B cell (primary cell): Measurements from ENCODE around the gene B4GALNT3. TPM values are rescaled to one million over a fixed set of nuclear protein-coding genes. Genes with fewer than 3 reads are reported as not detected.

Source experiments
- ATAC-seq: fragments of 200-7000 bp; cut with Tn5 transposase; one replicate; pipeline ENCODE4 v1.10.0; 2021; ENCODE audit warnings: low read depth, mild to moderate bottlenecking, moderate number of reproducible peaks, moderate library complexity
- CTCF ChIA-PET: fragments of 350-600 bp; sonication (Branson Sonifier 250); formaldehyde crosslinking; loops from one replicate; lab custom pipeline; 2021; ENCODE audit warnings: antibody characterized with exemption, inconsistent platforms; lab: Charles Lee
- POLR2A ChIA-PET: fragments of 350-600 bp; sonication (Branson Sonifier 250); formaldehyde crosslinking; loops from one replicate; lab custom pipeline; 2021; ENCODE audit warnings: antibody characterized with exemption; lab: Charles Lee
- DNase-seq: peaks from one replicate; pipeline ENCODE4 v3.0.0; 2013
- H2AFZ ChIP-seq: 2 replicates; pipeline ENCODE4 v1.6.1; 2012; ENCODE audit warnings: mild to moderate bottlenecking, low read depth, low read length; ENCODE audit not compliant: insufficient read depth, poor library complexity, severe bottlenecking
- H3K27ac ChIP-seq, 2 donors: 1 replicate in 1 of 2; 2 replicates in 1 of 2; pipeline ENCODE4 v1.5.1; 2012 to 2013; ENCODE audit warnings: low read length in 2 of 2, mild to moderate bottlenecking in 2 of 2, moderate library complexity in 1 of 2
- H3K27me3 ChIP-seq, 4 experiments: fragments of 200-600 bp in 1 of 4; sonication (generic) in 1 of 4; replicated peaks in 1 of 4; 1 replicate in 2 of 4; 2 replicates in 2 of 4; pipeline versions ENCODE4 v1.6.1 to v1.7.0; 2013 to 2016; ENCODE audit warnings: low read length in 3 of 4, mild to moderate bottlenecking in 2 of 4, mixed read lengths in 1 of 4, moderate library complexity in 1 of 4; ENCODE audit not compliant: insufficient read depth in 4 of 4, control insufficient read depth in 3 of 4; ENCODE audit errors: control extremely low read depth in 1 of 4
- H3K36me3 ChIP-seq, 2 experiments: replicated peaks in 1 of 2; 1 replicate in 1 of 2; 2 replicates in 1 of 2; pipeline versions ENCODE4 v1.6.1 to v1.7.1; 2013; ENCODE audit warnings: low read length in 1 of 2; ENCODE audit not compliant: insufficient read depth in 2 of 2, control insufficient read depth in 1 of 2; ENCODE audit errors: control extremely low read depth in 1 of 2, extremely low read depth in 1 of 2
- H3K4me1 ChIP-seq, 2 donors: fragments of 200-600 bp in 1 of 2; sonication (generic) in 1 of 2; 1 replicate in 1 of 2; 2 replicates in 1 of 2; pipeline versions ENCODE4 v1.5.1 to v1.6.1; 2013 to 2017; ENCODE audit warnings: low read length in 2 of 2; ENCODE audit not compliant: control insufficient read depth in 2 of 2, insufficient read depth in 2 of 2
- H3K4me2 ChIP-seq: replicated peaks from 2 replicates; pipeline ENCODE3; 2012; ENCODE audit warnings: mild to moderate bottlenecking, low read depth, low read length; ENCODE audit not compliant: poor library complexity, severe bottlenecking
- H3K4me3 ChIP-seq, 5 experiments: fragments of 200-600 bp in 1 of 5; sonication (generic) in 1 of 5; 1 replicate in 3 of 5; 2 replicates in 2 of 5; pipeline versions ENCODE4 v1.5.1 to v1.7.0; 2011 to 2016; ENCODE audit warnings: low read length in 4 of 5, mild to moderate bottlenecking in 4 of 5, low read depth in 2 of 5, control low read depth in 1 of 5, moderate library complexity in 1 of 5; ENCODE audit not compliant: insufficient read depth in 1 of 5; ENCODE audit errors: control extremely low read depth in 1 of 5, extremely low read depth in 1 of 5
- H3K79me2 ChIP-seq: fragments of 200-600 bp; sonication (generic); one replicate; pipeline ENCODE4 v1.6.0; 2016; ENCODE audit warnings: low read length; ENCODE audit not compliant: control insufficient read depth, insufficient read depth
- H3K9ac ChIP-seq: fragments of 200-600 bp; sonication (generic); 2 replicates; pipeline ENCODE4 v1.6.1; 2017; ENCODE audit warnings: mild to moderate bottlenecking, low read length, moderate library complexity
- H3K9me3 ChIP-seq, 3 donors: one replicate each; pipeline versions ENCODE4 v1.6.1 to v1.7.1; 2013; ENCODE audit warnings: low read length in 2 of 3; ENCODE audit not compliant: control insufficient read depth in 2 of 3, insufficient read depth in 1 of 3; ENCODE audit errors: control extremely low read depth in 1 of 3
- H4K20me1 ChIP-seq: 2 replicates; pipeline ENCODE4 v1.6.0; 2012; ENCODE audit warnings: mild to moderate bottlenecking, low read length; ENCODE audit not compliant: insufficient read depth, control insufficient read depth, poor library complexity, severe bottlenecking
- H3K27ac Mint-ChIP-seq: one replicate; pipeline ENCODE4 v1.8.0; 2021; ENCODE audit warnings: mixed read lengths
- H3K27me3 Mint-ChIP-seq: one replicate; pipeline ENCODE4 v1.8.0; 2021; ENCODE audit warnings: mixed read lengths
- H3K4me1 Mint-ChIP-seq: one replicate; pipeline ENCODE4 v1.8.0; 2021; ENCODE audit warnings: mixed read lengths
- H3K4me3 Mint-ChIP-seq: one replicate; pipeline ENCODE4 v1.8.0; 2021; ENCODE audit warnings: mixed read lengths
- H3K9me3 Mint-ChIP-seq: one replicate; pipeline ENCODE4 v1.8.0; 2022; ENCODE audit warnings: mixed read lengths; ENCODE audit not compliant: insufficient read depth
- EZH2 ChIP-seq: IDR thresholded peaks from 2 replicates; pipeline ENCODE4 v1.6.1; 2012; ENCODE audit warnings: borderline replicate concordance, low read depth, mild to moderate bottlenecking, moderate library complexity, low read length; ENCODE audit not compliant: insufficient read depth, poor library complexity, severe bottlenecking
- WGBS: methylation state at CpG from one replicate; pipeline ENCODE4 v1.1.5; 2013; ENCODE audit warnings: missing lambda C conversion rate; ENCODE audit not compliant: insufficient coverage; 5-methylcytosine and 5-hydroxymethylcytosine counted together
- intact Hi-C: fragments of 100-400 bp; cut with micrococcal nuclease; formaldehyde crosslinking; loops from one replicate; pipeline ENCODE4 v1.10.0; 2022
- polyA plus RNA-seq: library from polyadenylated mRNA; depleted of rRNA; stranded (reverse); fragments of >200 nt; gene quantifications from 2 replicates; pipeline ENCODE4 v1.2.3, GENCODE V29; 2012
- total RNA-seq, 2 donors: library from RNA; stranded (reverse); fragments of 120-200 nt in 1 of 2; gene quantifications; 1 replicate in 1 of 2; 2 replicates in 1 of 2; pipeline versions ENCODE4 v1.2.3 to v1.2.4, GENCODE V29; 2013 to 2022
- TF ChIP-seq, protein P1 (sequence below): fragments of 200-600 bp; IDR thresholded peaks from one replicate; pipeline ENCODE4 v1.8.0; 2022; ENCODE audit warnings: antibody characterized with exemption, mild to moderate bottlenecking

The B4GALNT3 gene
- total and polyA plus RNA-seq, 2 donors (not counting 1 experiment from before 2014, with no cell fraction given), result 0.25 TPM; not detected in 1

DNA sequence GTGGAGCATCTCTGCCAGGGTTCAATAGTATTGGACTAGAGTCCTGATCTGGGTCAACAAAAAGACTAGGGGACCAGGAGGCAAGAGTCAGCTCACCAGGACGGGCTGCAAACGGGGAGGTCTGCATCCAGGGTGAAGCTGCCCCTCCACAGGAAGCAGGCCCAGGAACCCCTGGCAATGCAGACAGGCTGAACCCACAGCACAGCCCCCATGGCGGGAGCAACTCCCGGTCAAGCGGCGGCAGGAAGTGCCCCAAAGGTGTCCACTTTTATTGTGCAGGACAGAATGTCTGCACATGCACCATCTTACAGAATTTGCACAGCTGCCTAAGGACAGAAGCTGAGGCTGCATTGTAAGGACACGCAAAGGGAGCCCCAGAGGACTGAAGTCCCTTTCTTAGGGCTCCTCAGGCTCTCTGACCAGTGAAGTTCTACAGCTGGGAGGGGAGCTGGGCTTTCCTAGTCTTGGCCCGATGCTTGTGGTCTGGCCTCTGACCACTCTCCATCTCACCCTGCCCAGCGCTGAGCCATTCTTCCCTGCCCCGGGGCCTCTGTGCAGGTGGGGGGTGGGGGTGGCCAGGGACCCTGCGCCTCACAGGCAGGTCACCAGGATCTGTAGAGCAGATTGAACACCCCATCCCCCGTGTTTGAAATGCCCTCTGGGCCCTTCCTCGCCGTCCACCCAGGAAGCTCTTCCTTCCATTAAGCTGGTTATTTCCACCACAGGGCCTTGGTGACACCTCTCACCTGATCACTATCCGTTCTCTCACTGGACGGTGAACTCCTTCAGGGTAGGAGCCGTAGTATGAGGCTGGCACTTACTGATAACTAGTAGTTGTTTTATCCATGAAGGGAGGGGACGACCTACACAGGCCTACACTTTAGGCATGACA lies 127.6 kb downstream of the B4GALNT3 start:
- Mint-ChIP-seq H3K9me3 (no peaks in the 10 kb centered on the region), H3K27ac (no peak overlapping the region), H3K4me1 (peaks cover 14% of the 10 kb centered on the region), H3K4me3 (no peak overlapping the region), H3K27me3 (no peaks in the 10 kb centered on the region)
- Histone ChIP-seq H3K4me3 (no peak overlapping the region), H3K27me3 (peaks cover 0 to 5% (median 0%) of the 10 kb centered on the region in 4 experiments), H3K4me2 (no peak overlapping the region), H4K20me1 (no peaks in the 10 kb centered on the region), H2AFZ (no peak overlapping the region), H3K9ac (no peak overlapping the region), H3K9me3 (no peaks in the 10 kb centered on the region), H3K27ac (no peak overlapping the region), H3K36me3 (no peaks in the 10 kb centered on the region), H3K4me1 (peaks cover 5 to 11% of the 10 kb centered on the region in 2 donors), H3K79me2 (no peaks in the 10 kb centered on the region)
- TF ChIP-seq EZH2, result no peak
- TF ChIP-seq, protein P1, sequence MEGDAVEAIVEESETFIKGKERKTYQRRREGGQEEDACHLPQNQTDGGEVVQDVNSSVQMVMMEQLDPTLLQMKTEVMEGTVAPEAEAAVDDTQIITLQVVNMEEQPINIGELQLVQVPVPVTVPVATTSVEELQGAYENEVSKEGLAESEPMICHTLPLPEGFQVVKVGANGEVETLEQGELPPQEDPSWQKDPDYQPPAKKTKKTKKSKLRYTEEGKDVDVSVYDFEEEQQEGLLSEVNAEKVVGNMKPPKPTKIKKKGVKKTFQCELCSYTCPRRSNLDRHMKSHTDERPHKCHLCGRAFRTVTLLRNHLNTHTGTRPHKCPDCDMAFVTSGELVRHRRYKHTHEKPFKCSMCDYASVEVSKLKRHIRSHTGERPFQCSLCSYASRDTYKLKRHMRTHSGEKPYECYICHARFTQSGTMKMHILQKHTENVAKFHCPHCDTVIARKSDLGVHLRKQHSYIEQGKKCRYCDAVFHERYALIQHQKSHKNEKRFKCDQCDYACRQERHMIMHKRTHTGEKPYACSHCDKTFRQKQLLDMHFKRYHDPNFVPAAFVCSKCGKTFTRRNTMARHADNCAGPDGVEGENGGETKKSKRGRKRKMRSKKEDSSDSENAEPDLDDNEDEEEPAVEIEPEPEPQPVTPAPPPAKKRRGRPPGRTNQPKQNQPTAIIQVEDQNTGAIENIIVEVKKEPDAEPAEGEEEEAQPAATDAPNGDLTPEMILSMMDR, result no peak
- DNase-seq (no peak), ATAC-seq (no peak)
- 97% methylated on average over 10 of the region's 18 CpGs for WGBS
- ChIA-PET POLR2A (no interaction called here), CTCF (no interaction called here)
- intact Hi-C loops, result no loop called here

DNA sequence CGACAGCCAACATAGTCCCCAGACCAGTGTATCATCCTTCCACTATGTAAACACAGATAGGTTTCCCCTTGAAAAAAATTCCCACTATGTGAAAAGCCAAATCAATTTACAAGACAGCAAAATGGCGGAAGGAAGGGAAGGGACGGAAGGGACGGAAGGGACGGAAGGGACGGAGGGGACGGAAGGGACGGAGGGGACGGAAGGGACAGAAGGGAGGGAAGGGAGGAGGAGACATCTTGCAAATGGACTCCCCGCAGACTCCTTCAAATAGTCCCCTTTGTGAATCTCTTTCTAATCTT lies 128.2 kb downstream of the B4GALNT3 start:
- Histone ChIP-seq H3K9me3 (no peaks in the 10 kb centered on the region), H3K27ac (no peak overlapping the region), H3K4me1 (peaks cover 5 to 11% of the 10 kb centered on the region in 2 donors), H3K36me3 (no peaks in the 10 kb centered on the region), H3K79me2 (no peaks in the 10 kb centered on the region), H2AFZ (no peak overlapping the region), H4K20me1 (no peaks in the 10 kb centered on the region), H3K9ac (no peak overlapping the region), H3K27me3 (peaks cover 0 to 5% (median 0%) of the 10 kb centered on the region in 4 experiments), H3K4me2 (no peak overlapping the region), H3K4me3 (no peak overlapping the region)
- CTCF ChIA-PET, result no interaction called here
- Mint-ChIP-seq H3K4me1 (peaks cover 14% of the 10 kb centered on the region), H3K27me3 (no peaks in the 10 kb centered on the region), H3K27ac (no peak overlapping the region), H3K4me3 (no peak overlapping the region), H3K9me3 (no peaks in the 10 kb centered on the region)
- ATAC-seq (no peak), DNase-seq (no peak)
- intact Hi-C loops, result no loop called here
- POLR2A ChIA-PET, result no interaction called here
- 80% methylated on average over 1 of the region's 10 CpGs for WGBS
- TF ChIP-seq, protein P1, result no peak
- TF ChIP-seq EZH2, result no peak
